ENCODE measurements around the gene TMEM225B.

GRCh38 chr7:99560834-99561736 is 37.0 kb upstream of the TMEM225B start:
- TF ChIP-seq POLR2AphosphoS5 (IDR thresholded peaks at IDR 0.05) (no peak), CTCF (IDR thresholded peaks at IDR 0.05 in 8 of 11, conservative IDR thresholded peaks at IDR 0.05 in 3 of 11) (no peak), POLR2A (IDR thresholded peaks at IDR 0.05) (no peak)

Data from spleen (tissue), 7 donors.